WTC11 (cell line): ENCODE measurements around the gene ACO2. TPM values are rescaled to one million over a fixed set of nuclear protein-coding genes. Genes with fewer than 3 reads are reported as not detected.

Source experiments
- ATAC-seq: fragments of 200-7000 bp; cut with Tn5 transposase; 2 replicates; pipeline ENCODE4 v1.10.0; 2021; ENCODE audit warnings: mild to moderate bottlenecking, moderate library complexity
- CTCF ChIA-PET: fragments of 300-600 bp; sonication (Branson Sonifier 250); formaldehyde crosslinking; loops from one replicate; lab custom pipeline; 2021; ENCODE audit warnings: antibody characterized with exemption; lab: Charles Lee
- POLR2A ChIA-PET: fragments of 350-600 bp; sonication (Branson Sonifier 250); formaldehyde crosslinking; loops from one replicate; lab custom pipeline; 2021; ENCODE audit warnings: antibody characterized with exemption; lab: Charles Lee
- DNase-seq: peaks from one replicate; pipeline ENCODE4 v3.0.0; 2021; ENCODE audit warnings: low spot score
- H3K27ac Mint-ChIP-seq: 2 replicates; pipeline ENCODE4 v1.8.0; 2021; ENCODE audit warnings: mixed read lengths
- H3K27me3 Mint-ChIP-seq: 2 replicates; pipeline ENCODE4 v1.8.0; 2021; ENCODE audit warnings: low read depth, mild to moderate bottlenecking, moderate library complexity, mixed read lengths
- H3K36me3 Mint-ChIP-seq: 2 replicates; pipeline ENCODE4 v1.8.0; 2021; ENCODE audit warnings: mixed read lengths
- H3K4me1 Mint-ChIP-seq: 2 replicates; pipeline ENCODE4 v1.8.0; 2022; ENCODE audit warnings: mixed read lengths
- H3K4me3 Mint-ChIP-seq: 2 replicates; pipeline ENCODE4 v1.8.0; 2021; ENCODE audit warnings: mild to moderate bottlenecking, moderate library complexity, mixed read lengths
- H3K9me3 Mint-ChIP-seq: 2 replicates; pipeline ENCODE4 v1.8.0; 2021; ENCODE audit warnings: mixed read lengths
- ELF4 ChIP-seq: sonication (generic); formaldehyde crosslinking; IDR thresholded peaks from 2 replicates; pipeline ENCODE4 v1.8.1; 2022; ENCODE audit warnings: low read depth, mild to moderate bottlenecking, moderate library complexity, missing genetic modification reagents
- ESRRA ChIP-seq: sonication (generic); formaldehyde crosslinking; IDR thresholded peaks from 2 replicates; pipeline ENCODE4 v1.8.1; 2022; ENCODE audit warnings: mild to moderate bottlenecking, missing genetic modification reagents, borderline replicate concordance
- ETV6 ChIP-seq: sonication (generic); formaldehyde crosslinking; IDR thresholded peaks from 2 replicates; pipeline ENCODE4 v1.8.1; 2022; ENCODE audit warnings: mild to moderate bottlenecking, missing genetic modification reagents
- IRF2 ChIP-seq: sonication (generic); formaldehyde crosslinking; IDR thresholded peaks from 2 replicates; pipeline ENCODE4 v1.8.0; 2022; ENCODE audit warnings: low read depth, missing genetic modification reagents, borderline replicate concordance
- JAZF1 ChIP-seq: fragments of 250-450 bp; sonication (Bioruptor Pico); IDR thresholded peaks from 2 replicates; pipeline ENCODE4 v1.9.0; 2021; ENCODE audit warnings: moderate library complexity, mild to moderate bottlenecking, inconsistent platforms
- MYBL2 ChIP-seq: sonication (generic); formaldehyde crosslinking; IDR thresholded peaks from 2 replicates; pipeline ENCODE4 v1.8.1; 2023; ENCODE audit warnings: mild to moderate bottlenecking, moderate library complexity, missing genetic modification reagents
- OVOL2 ChIP-seq: fragments of 250-450 bp; sonication (Bioruptor Pico); IDR thresholded peaks from 2 replicates; pipeline ENCODE4 v1.9.0; 2021; ENCODE audit warnings: mild to moderate bottlenecking, borderline replicate concordance
- RORB ChIP-seq: fragments of 250-450 bp; sonication (Bioruptor Pico); IDR thresholded peaks from 2 replicates; pipeline ENCODE4 v1.9.0; 2021; ENCODE audit warnings: mild to moderate bottlenecking
- TEAD4 ChIP-seq: sonication (generic); formaldehyde crosslinking; IDR thresholded peaks from 2 replicates; pipeline ENCODE4 v1.8.0; 2022; ENCODE audit warnings: mild to moderate bottlenecking, missing genetic modification reagents
- ZNF416 ChIP-seq: fragments of 250-450 bp; sonication (Bioruptor Pico); IDR thresholded peaks from 2 replicates; pipeline ENCODE4 v1.9.0; 2021; ENCODE audit warnings: mild to moderate bottlenecking, inconsistent platforms
- total RNA-seq: library from RNA; stranded (reverse); gene quantifications from 3 replicates; pipeline ENCODE4 v1.2.3, GENCODE V29; 2021
- TF ChIP-seq, protein P1 (sequence below): sonication (generic); formaldehyde crosslinking; IDR thresholded peaks from 2 replicates; pipeline ENCODE4 v1.8.1; 2022; ENCODE audit warnings: mild to moderate bottlenecking, missing genetic modification reagents, moderate library complexity, borderline replicate concordance
- TF ChIP-seq, protein P2 (sequence below): fragments of 250-450 bp; sonication (Bioruptor Pico); IDR thresholded peaks from 2 replicates; pipeline ENCODE4 v1.8.0; 2021; ENCODE audit warnings: mild to moderate bottlenecking
- TF ChIP-seq, protein P3 (sequence below): sonication (generic); formaldehyde crosslinking; IDR thresholded peaks from 2 replicates; pipeline ENCODE4 v1.8.0; 2022; ENCODE audit warnings: mild to moderate bottlenecking, missing genetic modification reagents
- TF ChIP-seq, protein P4 (sequence below): fragments of 200-600 bp; IDR thresholded peaks from 2 replicates; pipeline ENCODE4 v1.8.0; 2022; ENCODE audit warnings: antibody characterized with exemption
- TF ChIP-seq, protein P5 (sequence below): sonication (generic); formaldehyde crosslinking; IDR thresholded peaks from 2 replicates; pipeline ENCODE4 v1.8.0; 2022; ENCODE audit warnings: mild to moderate bottlenecking, missing genetic modification reagents

The ACO2 gene
- total RNA-seq, 1 experiment from 2014 or later: 104 TPM

DNA sequence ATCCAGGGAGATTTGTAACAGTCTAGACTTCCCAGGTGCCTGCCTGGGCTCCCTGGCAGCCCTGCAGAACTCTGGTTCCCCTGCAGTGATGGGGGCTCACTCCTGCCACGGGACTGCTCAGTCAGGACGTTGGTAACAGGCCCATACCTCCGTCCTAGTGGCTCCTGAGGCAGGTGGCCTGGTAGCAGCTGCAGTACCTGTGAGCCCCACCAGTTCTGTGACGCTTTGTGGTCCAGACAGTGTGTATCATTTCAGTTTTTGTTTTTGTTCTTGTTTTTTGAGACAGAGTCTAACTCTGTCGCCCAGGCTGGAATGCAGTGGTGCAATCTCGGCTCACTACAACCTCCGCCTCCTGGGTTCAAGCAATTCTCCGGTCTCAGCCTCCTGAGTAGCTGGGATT, 47.5 kb downstream of the ACO2 start:
- POLR2A ChIA-PET: no interaction called here
- H3K27me3 Mint-ChIP-seq: no peaks in the 10 kb centered on the region
- no peaks in the 10 kb centered on the region for H3K9me3 Mint-ChIP-seq
- no peak overlapping the region for H3K27ac Mint-ChIP-seq
- no peak for ATAC-seq
- H3K4me3 Mint-ChIP-seq: no peak overlapping the region
- peaks cover 22% of the 10 kb centered on the region for H3K4me1 Mint-ChIP-seq
- H3K36me3 Mint-ChIP-seq: peaks cover 23% of the 10 kb centered on the region; the same call in 1 of the 2 replicates
- no peak for DNase-seq
- CTCF ChIA-PET: interaction anchor here (0.5 to 4.7 kb wide), 19 partner anchors 9 to 158 kb away, joined by 3 to 110 read pairs (median 7); partner anchors contain the start of genes ACO2, PHF5A, PMM1 and TEF
- TF ChIP-seq ZNF416 (CRISPR knock-in tag) (no peak), JAZF1 (CRISPR knock-in tag) (no peak), ELF4 (no peak), IRF2 (no peak), ESRRA (no peak)
- TF ChIP-seq, protein P1, sequence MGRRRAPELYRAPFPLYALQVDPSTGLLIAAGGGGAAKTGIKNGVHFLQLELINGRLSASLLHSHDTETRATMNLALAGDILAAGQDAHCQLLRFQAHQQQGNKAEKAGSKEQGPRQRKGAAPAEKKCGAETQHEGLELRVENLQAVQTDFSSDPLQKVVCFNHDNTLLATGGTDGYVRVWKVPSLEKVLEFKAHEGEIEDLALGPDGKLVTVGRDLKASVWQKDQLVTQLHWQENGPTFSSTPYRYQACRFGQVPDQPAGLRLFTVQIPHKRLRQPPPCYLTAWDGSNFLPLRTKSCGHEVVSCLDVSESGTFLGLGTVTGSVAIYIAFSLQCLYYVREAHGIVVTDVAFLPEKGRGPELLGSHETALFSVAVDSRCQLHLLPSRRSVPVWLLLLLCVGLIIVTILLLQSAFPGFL (CRISPR knock-in tag): no peak

DNA sequence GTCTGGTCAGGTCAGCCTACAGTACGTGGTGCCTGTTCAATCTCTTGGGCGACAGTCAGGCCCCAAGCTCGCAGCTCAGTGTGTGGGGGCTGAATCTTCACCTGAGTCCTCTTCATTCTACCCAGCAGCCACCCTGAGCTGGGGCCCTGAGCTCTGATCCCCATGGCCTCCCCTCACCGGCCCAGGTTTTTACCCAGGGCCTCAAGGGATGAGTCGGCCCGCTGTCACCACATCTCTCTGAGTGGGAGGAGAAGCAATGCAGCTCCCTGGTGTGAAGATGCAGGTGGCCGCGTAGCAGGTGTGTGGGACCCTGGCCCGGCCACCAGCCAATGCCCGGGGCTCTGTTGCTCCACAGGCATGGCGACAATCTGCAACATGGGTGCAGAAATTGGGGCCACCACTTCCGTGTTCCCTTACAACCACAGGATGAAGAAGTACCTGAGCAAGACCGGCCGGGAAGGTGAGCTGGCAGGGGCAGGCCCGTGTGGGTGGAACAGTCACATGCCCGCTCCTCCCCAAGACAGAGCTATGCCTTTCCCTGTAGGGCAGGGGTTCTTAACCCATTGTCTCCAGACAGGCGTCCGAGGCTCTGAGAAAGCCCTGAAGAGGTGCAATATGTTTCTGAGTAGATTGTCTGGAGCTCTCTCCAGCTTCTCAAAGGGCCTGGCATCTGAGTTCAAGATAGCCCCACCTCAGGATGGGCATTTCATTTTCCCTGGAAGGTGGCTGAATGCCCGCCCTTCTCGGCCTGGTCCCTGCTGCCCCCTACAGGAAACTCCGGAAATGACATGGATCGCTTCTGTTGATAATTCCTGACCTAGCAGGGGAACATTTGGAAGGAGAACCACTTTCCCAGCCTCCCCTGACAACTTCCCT, 48.5 kb downstream of the ACO2 start:
- no peak overlapping the region for H3K4me3 Mint-ChIP-seq
- TF ChIP-seq, protein P2, sequence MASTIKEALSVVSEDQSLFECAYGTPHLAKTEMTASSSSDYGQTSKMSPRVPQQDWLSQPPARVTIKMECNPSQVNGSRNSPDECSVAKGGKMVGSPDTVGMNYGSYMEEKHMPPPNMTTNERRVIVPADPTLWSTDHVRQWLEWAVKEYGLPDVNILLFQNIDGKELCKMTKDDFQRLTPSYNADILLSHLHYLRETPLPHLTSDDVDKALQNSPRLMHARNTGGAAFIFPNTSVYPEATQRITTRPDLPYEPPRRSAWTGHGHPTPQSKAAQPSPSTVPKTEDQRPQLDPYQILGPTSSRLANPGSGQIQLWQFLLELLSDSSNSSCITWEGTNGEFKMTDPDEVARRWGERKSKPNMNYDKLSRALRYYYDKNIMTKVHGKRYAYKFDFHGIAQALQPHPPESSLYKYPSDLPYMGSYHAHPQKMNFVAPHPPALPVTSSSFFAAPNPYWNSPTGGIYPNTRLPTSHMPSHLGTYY: no peak
- TF ChIP-seq RORB (no peak), ETV6 (no peak), MYBL2 (CRISPR knock-in tag) (no peak), TEAD4 (CRISPR knock-in tag) (peak; percentile 13; the same call in 1 of the 2 replicates), OVOL2 (CRISPR knock-in tag) (no peak)
- TF ChIP-seq, protein P3, sequence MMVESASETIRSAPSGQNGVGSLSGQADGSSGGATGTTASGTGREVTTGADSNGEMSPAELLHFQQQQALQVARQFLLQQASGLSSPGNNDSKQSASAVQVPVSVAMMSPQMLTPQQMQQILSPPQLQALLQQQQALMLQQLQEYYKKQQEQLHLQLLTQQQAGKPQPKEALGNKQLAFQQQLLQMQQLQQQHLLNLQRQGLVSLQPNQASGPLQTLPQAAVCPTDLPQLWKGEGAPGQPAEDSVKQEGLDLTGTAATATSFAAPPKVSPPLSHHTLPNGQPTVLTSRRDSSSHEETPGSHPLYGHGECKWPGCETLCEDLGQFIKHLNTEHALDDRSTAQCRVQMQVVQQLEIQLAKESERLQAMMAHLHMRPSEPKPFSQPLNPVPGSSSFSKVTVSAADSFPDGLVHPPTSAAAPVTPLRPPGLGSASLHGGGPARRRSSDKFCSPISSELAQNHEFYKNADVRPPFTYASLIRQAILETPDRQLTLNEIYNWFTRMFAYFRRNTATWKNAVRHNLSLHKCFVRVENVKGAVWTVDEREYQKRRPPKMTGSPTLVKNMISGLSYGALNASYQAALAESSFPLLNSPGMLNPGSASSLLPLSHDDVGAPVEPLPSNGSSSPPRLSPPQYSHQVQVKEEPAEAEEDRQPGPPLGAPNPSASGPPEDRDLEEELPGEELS (CRISPR knock-in tag): no peak
- TF ChIP-seq, protein P4, sequence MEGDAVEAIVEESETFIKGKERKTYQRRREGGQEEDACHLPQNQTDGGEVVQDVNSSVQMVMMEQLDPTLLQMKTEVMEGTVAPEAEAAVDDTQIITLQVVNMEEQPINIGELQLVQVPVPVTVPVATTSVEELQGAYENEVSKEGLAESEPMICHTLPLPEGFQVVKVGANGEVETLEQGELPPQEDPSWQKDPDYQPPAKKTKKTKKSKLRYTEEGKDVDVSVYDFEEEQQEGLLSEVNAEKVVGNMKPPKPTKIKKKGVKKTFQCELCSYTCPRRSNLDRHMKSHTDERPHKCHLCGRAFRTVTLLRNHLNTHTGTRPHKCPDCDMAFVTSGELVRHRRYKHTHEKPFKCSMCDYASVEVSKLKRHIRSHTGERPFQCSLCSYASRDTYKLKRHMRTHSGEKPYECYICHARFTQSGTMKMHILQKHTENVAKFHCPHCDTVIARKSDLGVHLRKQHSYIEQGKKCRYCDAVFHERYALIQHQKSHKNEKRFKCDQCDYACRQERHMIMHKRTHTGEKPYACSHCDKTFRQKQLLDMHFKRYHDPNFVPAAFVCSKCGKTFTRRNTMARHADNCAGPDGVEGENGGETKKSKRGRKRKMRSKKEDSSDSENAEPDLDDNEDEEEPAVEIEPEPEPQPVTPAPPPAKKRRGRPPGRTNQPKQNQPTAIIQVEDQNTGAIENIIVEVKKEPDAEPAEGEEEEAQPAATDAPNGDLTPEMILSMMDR: peak; percentile 91
- TF ChIP-seq, protein P5, sequence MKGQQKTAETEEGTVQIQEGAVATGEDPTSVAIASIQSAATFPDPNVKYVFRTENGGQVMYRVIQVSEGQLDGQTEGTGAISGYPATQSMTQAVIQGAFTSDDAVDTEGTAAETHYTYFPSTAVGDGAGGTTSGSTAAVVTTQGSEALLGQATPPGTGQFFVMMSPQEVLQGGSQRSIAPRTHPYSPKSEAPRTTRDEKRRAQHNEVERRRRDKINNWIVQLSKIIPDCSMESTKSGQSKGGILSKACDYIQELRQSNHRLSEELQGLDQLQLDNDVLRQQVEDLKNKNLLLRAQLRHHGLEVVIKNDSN (CRISPR knock-in tag): 0 out of 2 replicates have a peak, but pooled peaks have one; percentile 15
- ChIA-PET POLR2A (interaction anchor here (1.2 to 1.3 kb wide), 2 partner anchors 49 to 70 kb away, joined by 4 to 7 read pairs; partner anchors contain the start of genes PHF5A and TOB2), CTCF (interaction anchor here (0.6 to 4.7 kb wide), 51 partner anchors 8 to 271 kb away, joined by 3 to 110 read pairs (median 5); partner anchors contain the start of genes ACO2, CSDC2, PHF5A and PMM1)
- peaks cover 22% of the 10 kb centered on the region; the same call in 1 of the 2 replicates for H3K36me3 Mint-ChIP-seq
- H3K27me3 Mint-ChIP-seq: no peaks in the 10 kb centered on the region
- no peak overlapping the region for H3K27ac Mint-ChIP-seq
- peak; percentile 38 for ATAC-seq
- H3K9me3 Mint-ChIP-seq: no peaks in the 10 kb centered on the region
- peak; percentile 86 for DNase-seq
- peaks cover 14% of the 10 kb centered on the region for H3K4me1 Mint-ChIP-seq
